RWPE2 (cell line): Measurements from ENCODE around the gene LARGE1.

ENCODE experiments used
- ATAC-seq: fragments of 200-7000 bp; cut with Tn5 transposase; 3 replicates; pipeline ENCODE4 v1.9.1; 2021; ENCODE audit warnings: low read depth
- DNase-seq: peaks from one replicate; pipeline ENCODE4 v3.0.0-alpha.2; 2020; ENCODE audit warnings: low spot score
- H3K27ac ChIP-seq: fragments of 450-650 bp; 2 replicates; pipeline ENCODE4 v1.5.1; 2017; ENCODE audit warnings: mild to moderate bottlenecking; ENCODE audit not compliant: poor library complexity, severe bottlenecking
- H3K27me3 ChIP-seq: fragments of 250-450 bp; sonication (Bioruptor Pico); 2 replicates; pipeline ENCODE4 v1.5.1; 2021; ENCODE audit warnings: mild to moderate bottlenecking, moderate library complexity; ENCODE audit not compliant: insufficient read depth, poor library complexity, severe bottlenecking
- H3K36me3 ChIP-seq: fragments of 250-450 bp; sonication (Bioruptor Pico); 2 replicates; pipeline ENCODE4 v1.5.1; 2020; ENCODE audit warnings: low read depth, mild to moderate bottlenecking, moderate library complexity
- H3K4me1 ChIP-seq: fragments of 250-450 bp; sonication (Bioruptor Pico); 2 replicates; pipeline ENCODE4 v1.5.1; 2021; ENCODE audit warnings: mild to moderate bottlenecking, moderate library complexity; ENCODE audit not compliant: insufficient read depth, poor library complexity, severe bottlenecking
- H3K4me3 ChIP-seq: fragments of 250-450 bp; sonication (Bioruptor Pico); 2 replicates; pipeline ENCODE4 v1.5.1; 2021; ENCODE audit warnings: mild to moderate bottlenecking, moderate library complexity; ENCODE audit not compliant: severe bottlenecking
- H3K9me3 ChIP-seq: fragments of 250-450 bp; sonication (Bioruptor Pico); 2 replicates; pipeline ENCODE4 v1.5.1; 2021; ENCODE audit warnings: mild to moderate bottlenecking, moderate library complexity; ENCODE audit not compliant: severe bottlenecking
- TF ChIP-seq, protein P1 (sequence below): fragments of 450-650 bp; IDR thresholded peaks from one replicate; pipeline ENCODE4 v1.5.1; 2017; ENCODE audit warnings: mild to moderate bottlenecking, moderate library complexity; ENCODE audit not compliant: poor library complexity, severe bottlenecking

LARGE1 gene

GRCh38 chr22:33575771-33576170 is 344.5 kb downstream of the LARGE1 start:
- TF ChIP-seq, protein P1, sequence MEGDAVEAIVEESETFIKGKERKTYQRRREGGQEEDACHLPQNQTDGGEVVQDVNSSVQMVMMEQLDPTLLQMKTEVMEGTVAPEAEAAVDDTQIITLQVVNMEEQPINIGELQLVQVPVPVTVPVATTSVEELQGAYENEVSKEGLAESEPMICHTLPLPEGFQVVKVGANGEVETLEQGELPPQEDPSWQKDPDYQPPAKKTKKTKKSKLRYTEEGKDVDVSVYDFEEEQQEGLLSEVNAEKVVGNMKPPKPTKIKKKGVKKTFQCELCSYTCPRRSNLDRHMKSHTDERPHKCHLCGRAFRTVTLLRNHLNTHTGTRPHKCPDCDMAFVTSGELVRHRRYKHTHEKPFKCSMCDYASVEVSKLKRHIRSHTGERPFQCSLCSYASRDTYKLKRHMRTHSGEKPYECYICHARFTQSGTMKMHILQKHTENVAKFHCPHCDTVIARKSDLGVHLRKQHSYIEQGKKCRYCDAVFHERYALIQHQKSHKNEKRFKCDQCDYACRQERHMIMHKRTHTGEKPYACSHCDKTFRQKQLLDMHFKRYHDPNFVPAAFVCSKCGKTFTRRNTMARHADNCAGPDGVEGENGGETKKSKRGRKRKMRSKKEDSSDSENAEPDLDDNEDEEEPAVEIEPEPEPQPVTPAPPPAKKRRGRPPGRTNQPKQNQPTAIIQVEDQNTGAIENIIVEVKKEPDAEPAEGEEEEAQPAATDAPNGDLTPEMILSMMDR = no peak
- no peaks in the 10 kb centered on the region for H3K4me1 ChIP-seq

DNA sequence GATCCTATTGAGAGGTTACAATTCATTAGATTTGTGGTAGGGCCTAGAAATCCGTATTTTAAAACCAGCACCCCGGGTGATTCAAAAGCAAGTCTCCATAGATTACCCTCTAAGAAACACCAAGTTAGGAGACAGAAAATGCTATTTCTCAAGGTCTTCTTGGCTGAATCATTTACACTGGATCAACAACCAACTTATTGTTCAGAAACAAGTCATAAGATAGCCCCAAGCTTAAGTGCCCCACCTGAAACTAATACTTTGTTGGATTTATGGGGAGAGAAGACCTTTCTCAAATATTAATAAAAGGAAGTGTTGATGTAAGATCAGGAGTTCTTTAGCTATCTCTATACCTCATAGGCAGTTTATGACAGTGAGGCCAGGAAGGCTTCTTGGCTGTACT is 345.2 kb downstream of the LARGE1 start:
- TF ChIP-seq, protein P1 = no peak
- Histone ChIP-seq H3K9me3 (no peaks in the 10 kb centered on the region), H3K4me3 (no peak overlapping the region), H3K27me3 (no peaks in the 10 kb centered on the region), H3K27ac (no peak overlapping the region), H3K4me1 (no peaks in the 10 kb centered on the region), H3K36me3 (no peaks in the 10 kb centered on the region)
- DNase-seq (no peak), ATAC-seq (no peak)

More at GRCh38 chr22:33575771-33576170, 344.5 kb downstream of the LARGE1 start:
- no peak overlapping the region for H3K27ac ChIP-seq
- H3K4me3 ChIP-seq = no peak overlapping the region
- H3K36me3 ChIP-seq = no peaks in the 10 kb centered on the region
- DNase-seq = no peak
- ATAC-seq = no peak
- no peaks in the 10 kb centered on the region for H3K9me3 ChIP-seq
- H3K27me3 ChIP-seq = no peaks in the 10 kb centered on the region

DNA sequence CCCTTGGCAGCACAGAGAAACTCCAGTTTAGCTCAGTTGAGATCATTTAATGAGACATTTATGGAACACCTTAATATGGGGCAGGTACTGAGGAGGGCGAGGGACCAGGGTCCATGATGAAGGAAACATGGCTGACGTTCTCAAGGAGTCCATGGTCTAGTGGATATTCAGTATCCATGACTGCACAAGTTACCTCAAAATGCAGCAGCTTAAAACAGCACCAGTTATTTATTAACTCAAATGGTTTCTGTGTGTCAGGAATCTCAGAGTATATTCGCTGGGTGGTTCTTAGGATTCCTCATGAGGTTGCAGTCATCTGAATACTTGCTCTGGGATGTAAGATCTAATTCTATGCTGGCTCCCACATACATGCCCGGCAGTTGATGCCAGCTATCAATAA is 346.8 kb downstream of the LARGE1 start:
- no peaks in the 10 kb centered on the region for H3K27me3 ChIP-seq
- H3K4me3 ChIP-seq = no peak overlapping the region
- H3K27ac ChIP-seq = no peak overlapping the region
- ATAC-seq (no peak), DNase-seq (no peak)
- no peaks in the 10 kb centered on the region for H3K4me1 ChIP-seq
- no peaks in the 10 kb centered on the region for H3K9me3 ChIP-seq
- TF ChIP-seq, protein P1 = no peak
- H3K36me3 ChIP-seq = no peaks in the 10 kb centered on the region

DNA sequence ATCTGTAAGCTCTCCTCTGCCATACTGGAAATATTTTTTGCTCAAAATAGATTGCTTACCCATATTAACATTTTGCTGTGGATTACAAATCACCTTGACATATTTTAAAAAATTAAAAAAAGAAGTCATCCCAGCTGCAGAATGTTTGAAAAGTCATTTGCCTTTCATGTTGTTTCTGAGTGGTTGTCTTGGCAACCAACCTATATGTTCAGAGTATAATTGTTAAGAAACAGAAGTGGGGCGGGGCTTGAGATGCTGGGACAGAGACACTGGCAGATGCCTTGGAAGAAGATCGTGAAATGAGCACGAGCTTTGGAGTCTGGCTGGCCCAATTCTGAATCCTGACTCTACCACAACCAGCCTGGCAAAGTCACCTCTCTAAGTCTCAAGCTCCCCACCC is 348.2 kb downstream of the LARGE1 start:
- no peaks in the 10 kb centered on the region for H3K4me1 ChIP-seq
- H3K9me3 ChIP-seq = no peaks in the 10 kb centered on the region
- DNase-seq (no peak), ATAC-seq (no peak)
- H3K4me3 ChIP-seq = no peak overlapping the region
- H3K27me3 ChIP-seq = no peaks in the 10 kb centered on the region
- H3K36me3 ChIP-seq = no peaks in the 10 kb centered on the region
- TF ChIP-seq, protein P1 = no peak
- no peak overlapping the region for H3K27ac ChIP-seq

GRCh38 chr22:33570110-33570509 is 350.2 kb downstream of the LARGE1 start:
- Histone ChIP-seq H3K27me3 (no peaks in the 10 kb centered on the region), H3K36me3 (no peaks in the 10 kb centered on the region), H3K4me1 (no peaks in the 10 kb centered on the region), H3K9me3 (no peaks in the 10 kb centered on the region), H3K27ac (no peak overlapping the region), H3K4me3 (no peak overlapping the region)
- TF ChIP-seq, protein P1 = no peak
- no peak for DNase-seq
- no peak for ATAC-seq
